Measurements from ENCODE around the gene AIMP2.
"Not testable (repeated sequence)": the region's sequence is repeated elsewhere in the genome, so short reads cannot be mapped to it uniquely, and the experiment has no call there.

AIMP2 gene

GRCh38 chr7:6035165-6035564 is 26.1 kb downstream of the AIMP2 start:
- TF ChIP-seq POLR2A (IDR thresholded peaks at IDR 0.05; ENCODE audit: low read length) (no peak), GATA1 (IDR thresholded peaks at IDR 0.05; ENCODE audit: low read depth, low read length) (no peak)
- DNase-seq: no peak

GRCh38 chr7:6035686-6036085 is 26.6 kb downstream of the AIMP2 start:
- no peak for DNase-seq
- TF ChIP-seq GATA1 (IDR thresholded peaks at IDR 0.05; ENCODE audit: low read depth, low read length) (no peak), POLR2A (IDR thresholded peaks at IDR 0.05; ENCODE audit: low read length) (no peak)

GRCh38 chr7:6049780-6050179 is 40.7 kb downstream of the AIMP2 start:
- TF ChIP-seq POLR2A (IDR thresholded peaks at IDR 0.05; ENCODE audit: low read length) (no peak), GATA1 (IDR thresholded peaks at IDR 0.05; ENCODE audit: low read depth, low read length) (no peak)
- no peak for DNase-seq

- not testable (repeated sequence) for DNase-seq
Measured at GRCh38 chr7:6051185-6051584, 42.1 kb downstream of the AIMP2 start.

GRCh38 chr7:6056616-6057015 is 47.5 kb downstream of the AIMP2 start:
- peak; percentile 91 to 95 for DNase-seq

GRCh38 chr7:6057316-6058129 is 48.5 kb downstream of the AIMP2 start:
- DNase-seq: peak; percentile 56 to 74
- TF ChIP-seq GATA1 (IDR thresholded peaks at IDR 0.05; ENCODE audit: low read depth, low read length) (no peak), POLR2A (IDR thresholded peaks at IDR 0.05; ENCODE audit: low read length) (no peak)

More at GRCh38 chr7:6056616-6057015, 47.5 kb downstream of the AIMP2 start:
- TF ChIP-seq GATA1 (IDR thresholded peaks at IDR 0.05; ENCODE audit: low read depth, low read length) (peak; percentile 68), POLR2A (IDR thresholded peaks at IDR 0.05; ENCODE audit: low read length) (peak; percentile 49)

GRCh38 chr7:6059941-6060340 is 50.9 kb downstream of the AIMP2 start:
- not testable (repeated sequence) for DNase-seq

GRCh38 chr7:6071406-6071805 is 62.3 kb downstream of the AIMP2 start:
- DNase-seq: no peak
- TF ChIP-seq POLR2A (IDR thresholded peaks at IDR 0.05; ENCODE audit: low read length): no peak
- no peak for TF ChIP-seq GATA1 (IDR thresholded peaks at IDR 0.05; ENCODE audit: low read depth, low read length)

Data from erythroblast (primary cell).